Stimulated activated CD4-positive, alpha-beta T cell treated with anti-CD3 and anti-CD28 coated beads, Interleukin-12 subunit alpha, Interleukin-12 subunit beta, amount 100 ng/mL, for 4 hours (primary cell): ENCODE measurements around the gene GALNTL6.
"Not testable (repeated sequence)": the region's sequence is repeated elsewhere in the genome, so short reads cannot be mapped to it uniquely, and the experiment has no call there.

ENCODE experiments used
- DNase-seq: peaks from one replicate; pipeline ENCODE4 v3.0.0-alpha.2; 2020

Gene GALNTL6

DNA sequence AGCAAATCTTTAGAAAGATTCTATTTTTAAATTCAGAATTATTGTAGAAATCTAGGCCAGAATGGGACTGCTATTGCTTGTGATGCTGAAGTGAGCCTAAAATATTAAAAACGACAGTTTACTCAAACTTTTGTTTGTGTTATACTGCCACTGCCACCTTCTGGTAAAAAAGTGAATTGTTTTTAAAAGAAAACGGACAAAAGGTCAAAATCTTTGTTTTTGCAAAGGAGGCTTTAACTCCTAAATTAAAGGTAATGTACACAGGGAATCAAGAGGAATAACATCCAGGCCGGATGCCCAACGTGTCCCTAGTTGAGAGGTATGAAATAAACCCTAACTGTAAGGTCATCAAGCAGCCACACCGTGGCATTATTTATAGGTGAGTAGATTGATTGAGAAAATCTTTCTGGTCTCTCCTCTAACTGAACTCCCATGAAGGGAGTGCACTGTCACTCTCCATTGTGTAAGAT is 1017.1 kb downstream of the GALNTL6 start:
- DNase-seq, result no peak

DNA sequence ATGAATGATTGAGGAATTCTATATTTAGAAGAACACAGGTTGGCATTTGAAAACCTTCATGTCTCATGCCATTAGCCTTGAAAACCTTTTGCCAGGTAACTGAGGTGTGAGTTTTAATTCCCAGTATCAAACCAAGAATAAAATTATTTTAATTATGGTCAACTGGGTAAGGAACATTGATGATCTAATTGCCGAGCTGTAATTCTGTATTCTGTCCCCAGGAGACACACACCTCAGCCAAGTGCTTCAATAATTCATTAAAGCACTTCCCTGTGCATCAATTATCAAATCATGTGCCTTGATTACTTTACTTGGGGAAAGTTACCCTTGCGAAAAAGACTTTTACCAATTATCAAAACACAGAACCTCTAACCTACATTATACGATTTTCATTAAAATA is 1023.5 kb downstream of the GALNTL6 start:
- no peak for DNase-seq

GRCh38 chr4:172838111-172838510 is 1024.9 kb downstream of the GALNTL6 start:
- no peak for DNase-seq

GRCh38 chr4:172838943-172839342 is 1025.7 kb downstream of the GALNTL6 start:
- DNase-seq, result no peak

GRCh38 chr4:172842779-172843178 is 1029.6 kb downstream of the GALNTL6 start:
- DNase-seq, result no peak

- DNase-seq, result no peak
Observed at GRCh38 chr4:172843192-172843591, 1030.0 kb downstream of the GALNTL6 start.

DNA sequence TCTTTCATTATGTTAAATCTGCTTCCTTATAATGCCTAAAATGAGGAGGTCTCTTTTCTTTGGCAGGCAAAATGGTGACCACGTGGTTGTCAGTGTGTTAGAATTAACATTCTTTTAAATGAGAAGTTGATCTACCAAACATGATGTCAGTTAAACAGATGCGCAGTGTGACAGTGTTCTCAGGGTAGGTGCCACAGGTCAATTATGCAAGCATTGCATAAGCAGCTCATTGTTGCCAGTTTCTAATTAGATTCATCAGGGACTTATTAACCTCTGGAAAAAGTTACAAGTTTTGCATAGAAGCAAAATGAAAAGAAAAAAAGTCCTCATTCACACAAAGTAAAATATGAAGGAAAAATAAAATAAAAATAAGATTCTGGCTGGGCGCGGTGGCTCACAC is 1031.4 kb downstream of the GALNTL6 start:
- no peak for DNase-seq

DNA sequence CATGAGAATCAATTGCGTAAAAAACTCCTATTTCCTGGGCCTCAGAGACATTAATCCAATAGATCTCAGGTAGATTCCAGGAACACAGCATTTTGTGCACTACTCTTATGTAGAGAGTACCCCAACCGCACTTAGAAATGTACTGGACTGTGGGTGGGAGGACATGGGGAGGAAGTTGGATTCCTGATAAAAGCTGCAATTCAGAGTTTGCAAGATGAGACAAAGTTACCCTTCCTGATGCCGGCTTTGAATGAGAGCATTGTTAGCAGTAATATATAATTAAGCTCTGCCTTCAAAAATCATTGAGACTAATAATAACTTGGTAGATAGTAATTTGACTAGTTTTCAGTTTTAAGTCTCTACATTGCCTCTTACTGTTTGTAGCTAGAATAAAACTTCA is 1032.1 kb downstream of the GALNTL6 start:
- DNase-seq, result no peak

GRCh38 chr4:172850838-172851237 is 1037.6 kb downstream of the GALNTL6 start:
- DNase-seq, result no peak

DNA sequence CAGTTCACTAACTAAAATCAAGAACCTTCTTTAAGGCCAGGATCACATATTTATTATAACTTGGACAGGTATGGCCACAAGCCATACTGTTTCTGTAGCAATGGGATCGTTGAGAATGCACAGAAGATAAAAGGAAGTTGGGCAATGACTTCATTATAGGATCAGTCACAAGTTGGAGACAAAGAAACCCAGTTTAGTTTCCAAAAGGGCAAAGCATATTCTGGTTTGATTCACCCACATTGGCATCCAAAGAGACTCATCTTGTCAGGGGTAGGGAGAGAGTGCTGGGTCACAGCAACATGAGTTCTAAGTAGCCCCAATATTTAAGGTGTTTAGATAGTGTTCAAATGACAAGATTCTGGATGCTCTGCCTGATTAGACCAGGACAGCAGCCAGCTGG is 1038.3 kb downstream of the GALNTL6 start:
- no peak for DNase-seq

DNA sequence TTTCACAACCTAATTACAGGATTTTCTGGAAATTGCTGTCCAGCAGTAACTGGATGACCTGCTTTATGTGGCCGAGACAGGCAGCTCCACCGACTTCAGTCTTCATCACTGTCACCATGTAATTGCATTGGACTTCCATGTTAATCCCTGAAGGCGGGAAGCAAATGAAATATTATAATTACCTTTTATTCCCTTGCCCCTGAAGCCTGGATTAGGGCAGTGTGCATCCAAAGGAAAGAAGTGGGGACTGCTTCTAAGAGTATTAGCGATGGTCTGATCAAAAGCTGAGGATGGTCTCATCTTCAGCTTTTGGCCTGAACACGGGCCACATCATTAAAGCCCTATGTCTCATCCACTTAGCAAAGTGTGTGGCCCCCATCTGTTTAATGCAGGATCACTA is 1043.8 kb downstream of the GALNTL6 start:
- no peak for DNase-seq

DNA sequence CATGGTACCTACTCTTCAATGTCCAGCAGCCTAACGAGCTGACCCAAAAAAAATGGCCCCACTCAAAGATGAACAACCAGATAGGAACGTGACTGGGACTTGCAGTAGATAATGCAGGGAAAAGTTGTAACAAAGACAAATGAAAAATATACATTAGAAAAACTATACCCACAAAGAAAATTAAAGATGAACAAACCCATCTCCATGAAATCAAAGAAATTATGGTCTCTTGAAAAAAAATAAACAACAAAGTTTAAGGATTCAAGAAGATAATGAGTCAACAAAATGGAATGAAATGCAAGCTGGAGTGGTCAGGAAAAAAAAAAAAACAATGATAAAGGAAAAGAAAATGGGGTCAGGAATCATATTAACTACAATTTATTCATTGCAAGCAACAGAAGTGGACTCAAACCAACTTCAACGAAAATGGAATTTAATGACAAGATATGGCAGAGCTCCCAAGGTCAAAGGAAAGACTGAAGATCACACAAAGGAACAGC is 1045.6 kb downstream of the GALNTL6 start:
- no peak for DNase-seq

- DNase-seq, result no peak
Observed at GRCh38 chr4:172865103-172865502, 1051.9 kb downstream of the GALNTL6 start.

- DNase-seq, result no peak
Observed at GRCh38 chr4:172865531-172866127, 1052.4 kb downstream of the GALNTL6 start.

DNA sequence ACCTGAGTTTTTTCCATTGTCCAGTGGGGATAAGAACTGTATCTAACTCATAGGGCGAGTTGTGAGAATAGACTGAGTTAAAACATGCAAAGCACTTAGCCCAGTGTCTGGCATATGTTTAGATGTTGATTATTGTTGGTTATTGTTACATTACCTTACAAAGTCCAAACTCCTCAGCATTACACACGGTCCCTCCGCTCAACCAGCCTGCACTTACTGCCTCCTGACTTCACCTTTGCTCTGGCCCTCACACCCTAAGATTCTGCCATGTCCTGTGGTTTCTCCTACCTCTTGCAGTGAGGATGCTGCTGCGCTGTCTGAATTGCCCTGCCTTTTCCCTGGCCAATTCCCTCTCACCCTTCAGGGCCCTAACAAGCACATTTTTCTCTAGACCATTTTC is 1053.2 kb downstream of the GALNTL6 start:
- no peak for DNase-seq

GRCh38 chr4:172867835-172868234 is 1054.6 kb downstream of the GALNTL6 start:
- DNase-seq, result no peak

GRCh38 chr4:172868271-172868670 is 1055.1 kb downstream of the GALNTL6 start:
- no peak for DNase-seq

- DNase-seq, result no peak
Observed at GRCh38 chr4:172869621-172870268, 1056.5 kb downstream of the GALNTL6 start.

GRCh38 chr4:172871381-172871780 is 1058.2 kb downstream of the GALNTL6 start:
- no peak for DNase-seq

DNA sequence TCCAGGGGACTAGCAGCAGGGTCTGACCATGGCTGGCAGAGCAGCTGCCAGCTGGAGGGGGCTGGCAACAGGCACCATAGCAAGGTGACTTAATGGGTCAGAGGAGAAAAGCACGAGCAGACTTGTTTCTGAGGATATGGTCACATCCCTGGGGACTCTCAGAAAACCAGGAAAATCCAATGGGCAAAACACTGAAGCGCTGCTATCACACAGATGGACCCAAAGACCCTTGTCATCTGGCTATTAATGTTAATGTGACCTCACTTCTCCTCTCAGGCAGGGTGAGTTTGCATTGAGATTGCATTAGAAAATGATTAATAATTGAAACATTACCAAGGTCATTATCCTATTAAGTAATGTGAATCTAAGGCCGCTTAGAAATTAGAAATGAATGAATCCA is 1061.7 kb downstream of the GALNTL6 start:
- no peak for DNase-seq

GRCh38 chr4:172876394-172876793 is 1063.2 kb downstream of the GALNTL6 start:
- DNase-seq, result no peak

DNA sequence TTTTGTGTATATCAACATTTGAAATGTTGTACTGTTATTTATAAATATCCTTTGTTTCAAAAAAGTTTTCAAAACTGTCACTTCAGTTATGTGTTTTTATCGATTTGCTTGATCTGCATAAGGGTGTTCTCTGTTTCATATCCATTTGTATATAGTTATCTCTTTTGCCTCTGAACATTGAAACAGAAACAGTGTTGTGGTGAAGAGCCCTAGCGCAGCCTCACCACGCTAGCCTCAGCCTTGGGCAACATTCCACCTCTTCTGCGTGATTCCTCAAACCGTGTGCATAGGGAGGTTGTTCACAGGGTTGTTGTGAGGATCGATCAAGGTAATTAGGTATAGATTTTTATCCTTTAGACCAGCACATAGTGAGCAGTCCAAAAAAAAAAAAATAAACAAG is 1068.4 kb downstream of the GALNTL6 start:
- DNase-seq, result no peak

DNA sequence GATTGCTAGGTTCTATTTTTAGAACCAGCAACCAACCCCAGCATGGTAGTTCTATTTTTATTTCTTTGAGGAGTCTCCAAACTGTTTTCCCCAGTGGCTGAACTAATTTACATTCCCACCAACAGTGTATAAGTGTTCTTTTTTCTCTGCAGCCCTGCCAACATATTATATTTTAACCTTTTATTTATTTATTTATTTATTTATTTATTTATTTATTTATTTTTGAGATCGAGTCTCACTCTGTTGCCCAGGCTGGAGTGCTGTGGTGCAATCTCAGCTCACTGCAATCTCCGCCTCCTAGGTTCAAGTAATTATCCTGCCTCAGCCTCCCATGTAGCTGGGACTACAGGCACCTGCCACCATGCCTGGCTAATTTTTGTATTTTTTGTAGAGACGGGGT is 1074.2 kb downstream of the GALNTL6 start:
- not testable (repeated sequence) for DNase-seq

GRCh38 chr4:172887959-172888358 is 1074.8 kb downstream of the GALNTL6 start:
- no peak for DNase-seq

DNA sequence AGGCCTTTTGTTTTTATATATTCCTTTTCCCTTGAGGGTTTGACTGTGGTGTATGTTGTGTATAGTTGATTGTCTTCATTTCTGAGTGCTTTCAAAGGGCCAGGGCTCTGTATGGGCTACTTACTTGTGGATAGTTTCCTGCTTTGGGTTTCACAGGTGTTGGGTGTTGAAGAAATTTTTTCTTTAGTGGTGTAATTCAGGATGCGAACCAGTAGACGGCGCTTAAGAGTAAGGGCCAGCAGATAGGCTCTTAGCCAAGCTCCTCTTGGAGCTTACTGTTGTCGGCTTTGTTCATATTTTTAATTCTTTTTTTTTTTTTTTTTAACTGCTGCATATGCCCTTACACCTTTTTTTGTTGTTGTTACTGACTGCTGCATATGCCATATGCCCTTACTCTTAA is 1079.1 kb downstream of the GALNTL6 start:
- no peak for DNase-seq
